Measurements from ENCODE around the gene PHACTR2.
"Not testable (repeated sequence)": the region's sequence is repeated elsewhere in the genome, so short reads cannot be mapped to it uniquely, and the experiment has no call there.

The PHACTR2 gene

GRCh38 chr6:143766185-143766553 lies 88.4 kb downstream of the PHACTR2 start:
- H3K4me1 ChIP-seq (ENCODE audit: control insufficient read depth, insufficient read depth, low read length, poor library complexity, severe bottlenecking), result no peaks in the 10 kb centered on the region
- no peak overlapping the region for H3K27ac ChIP-seq (ENCODE audit: low read depth, low read length, severe bottlenecking)
- H3K4me3 ChIP-seq (ENCODE audit: extremely low read depth, insufficient read depth, low read length, poor library complexity, severe bottlenecking), result no peak overlapping the region
- peaks cover 52% of the 10 kb centered on the region for H3K36me3 ChIP-seq (ENCODE audit: control insufficient read depth, insufficient read depth, low read length)
- no peaks in the 10 kb centered on the region for H3K9me3 ChIP-seq (ENCODE audit: control insufficient read depth, low read length)
- 100% methylated on average over 1 of the region's 1 CpG for WGBS, 2 experiments (ENCODE audit: insufficient coverage in 2 of 2)

- no peaks in the 10 kb centered on the region for H3K9me3 ChIP-seq (ENCODE audit: control insufficient read depth, low read length)
- H3K4me3 ChIP-seq (ENCODE audit: extremely low read depth, insufficient read depth, low read length, poor library complexity, severe bottlenecking), result no peak overlapping the region
- H3K4me1 ChIP-seq (ENCODE audit: control insufficient read depth, insufficient read depth, low read length, poor library complexity, severe bottlenecking), result no peaks in the 10 kb centered on the region
- WGBS, 2 experiments (ENCODE audit: insufficient coverage in 2 of 2), result 100% methylated on average over 1 of the region's 2 CpGs
- H3K36me3 ChIP-seq (ENCODE audit: control insufficient read depth, insufficient read depth, low read length), result peaks cover 60% of the 10 kb centered on the region
- no peak overlapping the region for H3K27ac ChIP-seq (ENCODE audit: low read depth, low read length, severe bottlenecking)
Observed at GRCh38 chr6:143767433-143767832, 89.7 kb downstream of the PHACTR2 start.

GRCh38 chr6:143772116-143773086 lies 94.6 kb downstream of the PHACTR2 start:
- 96 to 97% methylated on average over 10 to 14 of the region's 16 CpGs for WGBS, 2 experiments (ENCODE audit: insufficient coverage in 2 of 2)
- Histone ChIP-seq H3K9me3 (ENCODE audit: control insufficient read depth, low read length) (no peaks in the 10 kb centered on the region), H3K27ac (ENCODE audit: low read depth, low read length, severe bottlenecking) (no peak overlapping the region), H3K4me3 (ENCODE audit: extremely low read depth, insufficient read depth, low read length, poor library complexity, severe bottlenecking) (no peak overlapping the region), H3K4me1 (ENCODE audit: control insufficient read depth, insufficient read depth, low read length, poor library complexity, severe bottlenecking) (no peaks in the 10 kb centered on the region), H3K36me3 (ENCODE audit: control insufficient read depth, insufficient read depth, low read length) (peaks cover 64% of the 10 kb centered on the region)

GRCh38 chr6:143773506-143774150 lies 95.9 kb downstream of the PHACTR2 start:
- H3K4me1 ChIP-seq (ENCODE audit: control insufficient read depth, insufficient read depth, low read length, poor library complexity, severe bottlenecking), result no peaks in the 10 kb centered on the region
- H3K4me3 ChIP-seq (ENCODE audit: extremely low read depth, insufficient read depth, low read length, poor library complexity, severe bottlenecking), result no peak overlapping the region
- WGBS, 2 experiments (ENCODE audit: insufficient coverage in 2 of 2), result 89 to 96% methylated on average over 3 to 5 of the region's 5 CpGs
- no peak overlapping the region for H3K27ac ChIP-seq (ENCODE audit: low read depth, low read length, severe bottlenecking)
- no peaks in the 10 kb centered on the region for H3K9me3 ChIP-seq (ENCODE audit: control insufficient read depth, low read length)
- peaks cover 58% of the 10 kb centered on the region for H3K36me3 ChIP-seq (ENCODE audit: control insufficient read depth, insufficient read depth, low read length)

- no peak overlapping the region for H3K27ac ChIP-seq (ENCODE audit: low read depth, low read length, severe bottlenecking)
- H3K36me3 ChIP-seq (ENCODE audit: control insufficient read depth, insufficient read depth, low read length), result peaks cover 56% of the 10 kb centered on the region
- no peaks in the 10 kb centered on the region for H3K9me3 ChIP-seq (ENCODE audit: control insufficient read depth, low read length)
- no peak overlapping the region for H3K4me3 ChIP-seq (ENCODE audit: extremely low read depth, insufficient read depth, low read length, poor library complexity, severe bottlenecking)
- no peaks in the 10 kb centered on the region for H3K4me1 ChIP-seq (ENCODE audit: control insufficient read depth, insufficient read depth, low read length, poor library complexity, severe bottlenecking)
- WGBS, 2 experiments (ENCODE audit: insufficient coverage in 2 of 2), result 84 to 92% methylated on average over 1 of the region's 2 CpGs
Observed at GRCh38 chr6:143774347-143774746, 96.6 kb downstream of the PHACTR2 start.

GRCh38 chr6:143775336-143775735 lies 97.6 kb downstream of the PHACTR2 start:
- H3K27ac ChIP-seq (ENCODE audit: low read depth, low read length, severe bottlenecking), result no peak overlapping the region

GRCh38 chr6:143778926-143779325 lies 101.2 kb downstream of the PHACTR2 start:
- Histone ChIP-seq H3K27ac (ENCODE audit: low read depth, low read length, severe bottlenecking) (no peak overlapping the region), H3K4me3 (ENCODE audit: extremely low read depth, insufficient read depth, low read length, poor library complexity, severe bottlenecking) (no peak overlapping the region), H3K36me3 (ENCODE audit: control insufficient read depth, insufficient read depth, low read length) (peaks cover 62% of the 10 kb centered on the region), H3K4me1 (ENCODE audit: control insufficient read depth, insufficient read depth, low read length, poor library complexity, severe bottlenecking) (no peaks in the 10 kb centered on the region), H3K9me3 (ENCODE audit: control insufficient read depth, low read length) (no peaks in the 10 kb centered on the region)
- 89% methylated on average over 1 of the region's 2 CpGs; no CpG with 5 or more reads in 1 of the 2 experiments for WGBS, 2 experiments (ENCODE audit: insufficient coverage in 2 of 2)

More at GRCh38 chr6:143775336-143775735, 97.6 kb downstream of the PHACTR2 start:
- H3K36me3 ChIP-seq (ENCODE audit: control insufficient read depth, insufficient read depth, low read length), result peaks cover 53% of the 10 kb centered on the region
- H3K9me3 ChIP-seq (ENCODE audit: control insufficient read depth, low read length), result no peaks in the 10 kb centered on the region
- no peaks in the 10 kb centered on the region for H3K4me1 ChIP-seq (ENCODE audit: control insufficient read depth, insufficient read depth, low read length, poor library complexity, severe bottlenecking)
- H3K4me3 ChIP-seq (ENCODE audit: extremely low read depth, insufficient read depth, low read length, poor library complexity, severe bottlenecking), result no peak overlapping the region
- 97 to 100% methylated on average over 4 to 5 of the region's 6 CpGs for WGBS, 2 experiments (ENCODE audit: insufficient coverage in 2 of 2)

GRCh38 chr6:143782481-143782880 lies 104.7 kb downstream of the PHACTR2 start:
- no peak overlapping the region for H3K4me3 ChIP-seq (ENCODE audit: extremely low read depth, insufficient read depth, low read length, poor library complexity, severe bottlenecking)
- H3K36me3 ChIP-seq (ENCODE audit: control insufficient read depth, insufficient read depth, low read length), result peaks cover 75% of the 10 kb centered on the region
- no peak overlapping the region for H3K27ac ChIP-seq (ENCODE audit: low read depth, low read length, severe bottlenecking)
- no peaks in the 10 kb centered on the region for H3K4me1 ChIP-seq (ENCODE audit: control insufficient read depth, insufficient read depth, low read length, poor library complexity, severe bottlenecking)
- peaks cover 19% of the 10 kb centered on the region for H3K9me3 ChIP-seq (ENCODE audit: control insufficient read depth, low read length)
- 96 to 100% methylated on average over 2 to 4 of the region's 5 CpGs for WGBS, 2 experiments (ENCODE audit: insufficient coverage in 2 of 2)

GRCh38 chr6:143783077-143783476 lies 105.3 kb downstream of the PHACTR2 start:
- H3K36me3 ChIP-seq (ENCODE audit: control insufficient read depth, insufficient read depth, low read length), result peaks cover 78% of the 10 kb centered on the region
- peaks cover 19% of the 10 kb centered on the region for H3K9me3 ChIP-seq (ENCODE audit: control insufficient read depth, low read length)
- no peak overlapping the region for H3K4me3 ChIP-seq (ENCODE audit: extremely low read depth, insufficient read depth, low read length, poor library complexity, severe bottlenecking)
- no peaks in the 10 kb centered on the region for H3K4me1 ChIP-seq (ENCODE audit: control insufficient read depth, insufficient read depth, low read length, poor library complexity, severe bottlenecking)
- H3K27ac ChIP-seq (ENCODE audit: low read depth, low read length, severe bottlenecking), result no peak overlapping the region
- 80% methylated on average over 1 of the region's 3 CpGs; no CpG with 5 or more reads in 1 of the 2 experiments for WGBS, 2 experiments (ENCODE audit: insufficient coverage in 2 of 2)

- Histone ChIP-seq H3K4me1 (ENCODE audit: control insufficient read depth, insufficient read depth, low read length, poor library complexity, severe bottlenecking) (no peaks in the 10 kb centered on the region), H3K27ac (ENCODE audit: low read depth, low read length, severe bottlenecking) (no peak overlapping the region), H3K4me3 (ENCODE audit: extremely low read depth, insufficient read depth, low read length, poor library complexity, severe bottlenecking) (no peak overlapping the region), H3K36me3 (ENCODE audit: control insufficient read depth, insufficient read depth, low read length) (peaks cover 83% of the 10 kb centered on the region), H3K9me3 (ENCODE audit: control insufficient read depth, low read length) (peaks cover 19% of the 10 kb centered on the region)
Observed at GRCh38 chr6:143784316-143784715, 106.6 kb downstream of the PHACTR2 start.

GRCh38 chr6:143786371-143786770 lies 108.6 kb downstream of the PHACTR2 start:
- peaks cover 90% of the 10 kb centered on the region for H3K36me3 ChIP-seq (ENCODE audit: control insufficient read depth, insufficient read depth, low read length)
- H3K27ac ChIP-seq (ENCODE audit: low read depth, low read length, severe bottlenecking); H3K4me3 ChIP-seq (ENCODE audit: extremely low read depth, insufficient read depth, low read length, poor library complexity, severe bottlenecking); H3K4me1 ChIP-seq (ENCODE audit: control insufficient read depth, insufficient read depth, low read length, poor library complexity, severe bottlenecking): not testable (repeated sequence)
- H3K9me3 ChIP-seq (ENCODE audit: control insufficient read depth, low read length), result peaks cover 19% of the 10 kb centered on the region

All from mesodermal cell (in vitro differentiated cells).